GM21576 (cell line): ENCODE measurements around the gene KIAA1671.
"Not testable (repeated sequence)": the region's sequence is repeated elsewhere in the genome, so short reads cannot be mapped to it uniquely, and the experiment has no call there.

Experiments used
- ATAC-seq: cut with Tn5 transposase; IDR thresholded peaks from one replicate; pipeline ENCODE4 v1.9.1; 2021; ENCODE audit warnings: mild to moderate bottlenecking, moderate library complexity; ENCODE audit not compliant: unreplicated experiment

KIAA1671 gene

GRCh38 chr22:24951942-24952836 is at the start of gene KIAA1671:
TSS of gene KIAA1671 (plus strand) at chr22:24952716. CDS start at chr22:25028000, 75,284 bp downstream.
- peak; percentile 80 for ATAC-seq

- no peak for ATAC-seq
Measured at GRCh38 chr22:24905909-24906308, 46.6 kb upstream of the KIAA1671 start.

- not testable (repeated sequence) for ATAC-seq
Measured at GRCh38 chr22:24907101-24907500, 45.4 kb upstream of the KIAA1671 start.

DNA sequence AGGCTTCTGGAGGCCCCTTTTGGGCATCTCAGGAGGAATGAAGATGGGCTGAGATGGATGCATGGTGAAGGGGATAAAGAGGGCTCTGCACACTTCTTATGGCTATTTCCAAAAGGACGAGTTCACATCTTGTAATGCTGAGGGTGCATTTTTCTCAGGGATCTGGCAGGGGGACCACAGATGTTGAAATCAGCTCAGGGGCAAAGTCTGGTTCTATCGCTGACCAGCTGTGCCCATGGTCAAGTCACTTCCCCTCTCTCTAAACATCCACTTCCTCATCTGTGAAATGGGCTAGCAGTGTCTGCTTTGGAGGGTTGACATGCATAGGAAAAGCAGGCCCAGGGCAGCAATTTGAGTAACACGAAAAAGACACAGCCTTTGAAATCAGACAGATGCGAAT is 32.5 kb upstream of the KIAA1671 start:
- ATAC-seq = no peak

DNA sequence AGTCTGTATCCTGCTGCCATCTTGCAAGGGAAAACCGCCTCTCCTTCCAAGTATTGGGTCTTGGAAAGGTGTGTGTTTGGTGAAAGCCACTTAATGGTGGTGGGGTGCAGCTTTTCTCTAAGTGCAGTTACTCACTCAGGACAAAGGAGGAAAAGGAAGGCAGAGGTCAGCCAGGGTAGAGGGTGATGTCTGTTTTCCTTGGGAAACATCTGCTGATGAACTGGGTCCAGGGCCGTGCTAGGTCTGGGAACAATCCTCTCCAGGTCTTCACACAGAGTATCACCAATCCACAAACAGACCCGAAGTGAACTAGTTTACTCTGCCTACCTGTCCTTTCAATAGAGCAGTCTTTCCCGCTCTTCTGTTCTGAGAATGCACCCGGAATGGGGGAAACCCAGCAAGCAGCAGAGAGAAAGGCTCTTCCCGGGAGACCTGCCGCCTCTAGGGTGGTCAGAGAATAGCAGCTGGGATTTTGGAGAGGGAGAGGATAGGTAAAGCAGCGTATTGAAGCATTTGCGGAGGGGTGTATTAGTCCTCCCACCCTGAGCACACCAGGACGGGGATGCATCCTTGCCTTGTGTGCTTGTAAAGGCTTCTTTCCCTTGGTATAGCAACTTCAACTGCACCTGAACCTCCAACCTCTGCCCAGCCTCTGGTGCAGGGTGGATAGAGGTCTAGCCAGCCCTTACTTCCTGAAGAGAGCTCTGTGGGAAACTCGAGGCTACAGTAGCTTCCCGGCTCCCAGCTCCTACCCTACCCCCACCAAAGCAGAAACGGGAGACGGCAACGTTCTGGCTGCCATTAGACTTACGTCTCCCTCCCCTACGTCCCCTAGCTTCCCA is 26.7 kb upstream of the KIAA1671 start:
- no peak for ATAC-seq

DNA sequence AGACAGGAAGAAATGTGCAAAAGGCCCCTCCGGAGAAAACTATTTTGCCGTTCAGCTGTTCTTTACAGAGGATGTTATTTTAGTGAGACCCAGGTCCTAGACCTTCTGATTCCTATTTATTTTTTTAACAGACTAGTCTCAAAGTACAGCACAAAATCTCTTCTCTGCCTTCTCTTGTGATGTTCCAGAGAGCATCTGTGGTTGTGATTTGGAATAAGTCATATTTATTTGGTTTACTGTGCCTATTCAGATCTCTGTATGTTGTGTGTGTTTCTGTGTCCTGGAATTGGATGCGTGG is 26.1 kb upstream of the KIAA1671 start:
- ATAC-seq = no peak

DNA sequence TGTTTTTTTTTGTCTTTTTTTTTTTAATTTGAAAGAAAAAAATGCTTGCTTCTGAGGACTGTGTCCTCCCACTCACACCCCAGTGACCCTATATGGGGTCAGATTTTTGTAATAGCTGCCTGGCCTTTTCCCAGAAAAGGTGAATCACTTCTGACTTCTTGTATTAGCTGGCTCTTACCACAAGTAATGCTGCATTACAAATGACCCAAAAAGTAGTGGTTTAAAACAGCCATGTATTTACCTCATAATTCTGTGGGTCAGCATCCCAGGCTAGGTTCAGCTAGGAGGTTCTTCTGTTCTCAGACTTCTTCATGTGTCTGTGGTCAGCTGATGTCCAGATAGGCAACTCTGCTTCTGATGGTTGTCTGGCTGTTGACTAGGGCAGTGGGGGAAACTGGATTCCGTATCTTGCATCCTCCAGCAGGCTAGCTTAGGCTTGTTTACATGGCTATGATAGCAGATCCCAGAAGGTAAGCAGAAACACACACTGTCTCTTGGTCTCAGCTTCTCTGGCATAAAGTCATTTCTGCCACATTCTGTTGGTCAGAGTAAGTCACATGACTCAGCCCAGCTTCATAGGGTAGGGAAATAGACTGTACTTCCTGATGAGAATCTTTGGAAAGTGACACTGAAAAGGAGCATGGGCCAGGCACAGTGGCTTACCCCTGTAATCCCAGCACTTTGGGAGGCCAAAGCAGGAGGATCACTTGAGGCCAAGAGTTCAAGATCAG is 25.5 kb upstream of the KIAA1671 start:
- ATAC-seq = no peak

- no peak for ATAC-seq
Measured at GRCh38 chr22:24928322-24928721, 24.2 kb upstream of the KIAA1671 start.

DNA sequence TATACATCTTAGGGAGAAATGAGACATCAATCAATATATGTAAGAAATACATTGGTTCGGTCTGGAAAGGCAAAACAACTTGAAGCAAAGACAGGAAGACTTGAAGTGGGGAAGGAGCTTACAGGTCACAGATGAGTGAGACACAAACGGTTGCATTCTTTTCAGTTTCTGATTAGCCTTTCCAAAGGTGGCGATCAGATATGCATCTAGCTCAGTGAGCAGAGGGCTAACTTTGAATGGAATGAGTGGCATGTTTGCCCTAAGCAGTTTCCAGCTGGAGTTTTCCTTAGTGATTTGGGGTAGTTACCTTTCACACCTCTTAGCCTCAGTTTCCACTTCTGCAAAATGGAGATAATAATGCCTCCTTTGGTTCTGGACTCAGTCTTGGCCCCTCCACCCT is 21.8 kb upstream of the KIAA1671 start:
- no peak for ATAC-seq

- ATAC-seq = no peak
Measured at GRCh38 chr22:24935771-24936483, 16.6 kb upstream of the KIAA1671 start.

DNA sequence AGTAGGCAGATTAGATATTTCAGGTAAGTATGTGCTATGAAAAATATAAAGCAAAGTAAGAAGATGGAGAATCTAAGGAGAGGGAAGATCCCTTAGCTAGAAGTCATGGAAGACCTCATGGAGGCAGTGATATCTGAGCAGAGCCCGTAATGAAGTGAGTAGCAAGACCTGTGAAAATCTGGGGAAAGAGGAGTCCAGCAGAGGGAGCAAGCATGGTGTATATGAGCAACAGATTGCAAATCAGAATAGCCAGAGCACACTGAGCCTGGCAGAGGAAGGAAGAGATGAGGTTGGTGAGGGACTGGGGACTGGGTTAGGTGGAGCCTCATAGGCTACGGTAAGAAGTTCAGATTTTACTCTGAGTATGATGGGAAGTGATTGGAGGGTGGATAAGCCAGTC is 15.4 kb upstream of the KIAA1671 start:
- no peak for ATAC-seq

GRCh38 chr22:24938741-24939341 is 13.7 kb upstream of the KIAA1671 start:
- ATAC-seq = no peak

- no peak for ATAC-seq
Measured at GRCh38 chr22:24942301-24942700, 10.2 kb upstream of the KIAA1671 start.

GRCh38 chr22:24944217-24944937 is 8.1 kb upstream of the KIAA1671 start:
- no peak for ATAC-seq

DNA sequence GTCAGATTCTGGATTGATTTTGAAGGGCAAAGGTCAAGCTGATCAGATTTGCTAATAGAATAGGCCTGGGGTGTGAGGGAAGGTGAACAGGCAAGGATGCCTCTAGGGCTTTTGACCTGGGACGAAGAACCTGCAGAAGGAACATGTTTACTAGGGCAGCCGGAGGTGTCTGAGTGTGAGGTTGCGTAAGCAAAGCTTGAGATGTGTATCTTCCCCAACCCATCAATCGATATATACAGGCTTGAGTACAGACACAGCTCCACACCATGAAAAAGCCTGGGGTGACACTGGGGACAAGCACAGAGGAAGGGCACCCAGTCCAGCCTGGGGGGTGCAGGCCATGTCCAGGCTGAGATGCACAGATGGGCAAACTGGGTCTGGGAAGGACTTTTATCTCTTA is 7.1 kb upstream of the KIAA1671 start:
- no peak for ATAC-seq

DNA sequence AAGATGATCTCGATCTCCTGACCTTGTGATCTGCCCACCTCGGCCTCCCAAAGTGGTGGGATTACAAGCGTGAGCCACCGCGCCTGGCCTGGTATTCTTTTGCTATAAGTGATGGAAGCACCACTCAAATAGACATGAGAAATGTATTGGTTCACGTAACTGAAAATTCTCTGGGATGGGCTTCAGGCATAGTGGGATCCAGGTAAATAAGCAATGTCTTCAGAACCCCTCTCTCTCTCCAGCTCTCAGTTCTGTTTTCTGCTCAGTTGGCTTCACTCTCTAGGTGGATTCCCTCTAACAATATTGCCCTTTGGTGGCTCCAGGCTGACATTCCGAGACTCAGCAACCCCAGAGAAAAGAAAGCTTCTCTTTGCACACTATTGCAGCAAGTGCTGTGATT is 5.1 kb upstream of the KIAA1671 start:
- no peak for ATAC-seq

DNA sequence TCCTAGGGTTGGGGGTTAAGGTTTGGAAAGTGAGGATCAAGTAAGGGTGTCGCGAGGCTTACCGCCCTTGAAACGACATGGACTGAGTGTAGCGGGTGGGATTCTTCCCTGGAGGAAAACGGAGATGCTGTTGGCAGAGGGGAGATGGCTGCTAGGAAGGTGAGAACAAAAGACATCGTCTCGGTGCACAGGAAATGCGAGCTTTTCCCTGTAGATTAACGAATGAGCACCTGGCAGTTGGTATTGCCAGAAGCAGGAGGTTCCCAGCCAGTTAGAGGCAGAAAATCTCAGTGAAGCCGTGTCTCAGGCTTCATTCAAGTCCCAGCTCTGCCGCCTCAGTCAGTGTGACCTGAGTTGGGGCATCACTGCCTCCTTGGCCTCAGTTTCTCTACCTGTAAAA is 4.6 kb upstream of the KIAA1671 start:
- ATAC-seq = no peak

DNA sequence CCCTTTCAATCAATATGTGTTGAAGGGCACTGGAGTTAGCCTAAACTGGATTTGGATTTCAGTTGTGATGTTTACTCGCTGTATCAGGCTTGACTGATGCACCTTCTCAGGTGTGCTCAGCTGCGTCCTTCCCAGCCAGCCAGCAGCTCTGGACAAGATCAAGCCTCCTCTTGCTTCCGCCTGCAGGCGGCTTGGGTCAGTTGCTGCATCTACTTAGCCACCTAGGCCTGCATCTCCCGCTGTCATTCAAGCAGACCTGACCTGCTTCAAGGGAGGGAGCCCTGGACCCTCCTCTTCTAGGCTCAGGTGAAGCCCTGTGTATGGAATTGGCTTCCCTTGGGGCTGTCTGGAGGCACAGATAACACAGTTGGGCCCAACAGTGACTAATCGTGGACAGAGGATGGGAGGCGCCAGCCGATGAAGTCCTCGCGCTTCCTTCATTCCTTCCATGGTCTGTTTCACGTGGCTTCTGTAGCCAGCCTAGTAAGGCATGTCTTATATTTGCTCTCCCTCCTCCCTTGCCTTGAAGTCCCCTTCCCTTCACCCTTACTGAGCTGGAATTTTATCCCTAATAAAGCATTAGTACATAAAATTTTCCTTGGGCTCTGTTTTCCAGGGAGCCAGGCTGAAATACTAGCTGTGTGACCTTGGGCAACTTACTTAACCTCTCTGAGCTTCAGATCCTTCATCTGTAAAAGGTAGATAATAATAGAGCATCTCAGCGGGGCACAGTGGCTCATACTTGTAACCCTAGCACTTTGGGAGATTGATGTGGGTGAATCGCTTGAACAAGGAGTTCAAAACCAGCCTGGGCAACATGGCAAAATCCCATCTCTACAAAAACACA is 3.9 kb upstream of the KIAA1671 start:
- no peak for ATAC-seq
